Activated CD4-positive, alpha-beta T cell treated with anti-CD3 and anti-CD28 coated beads, Interleukin-10, Interleukin-2, amounts not matched to agents 100 ng/mL and 50 ng/mL, durations not matched to agents 16 hours and 8 hours (primary cell): ENCODE results near the gene SNAPC3.
"Not testable (repeated sequence)": the region's sequence is repeated elsewhere in the genome, so short reads cannot be mapped to it uniquely, and the experiment has no call there.

ENCODE experiments used
- DNase-seq: peaks from one replicate; pipeline ENCODE4 v3.0.0-alpha.2; 2020

SNAPC3 gene

GRCh38 chr9:15426019-15426418 lies 3.3 kb downstream of the SNAPC3 start:
- DNase-seq = no peak

DNA sequence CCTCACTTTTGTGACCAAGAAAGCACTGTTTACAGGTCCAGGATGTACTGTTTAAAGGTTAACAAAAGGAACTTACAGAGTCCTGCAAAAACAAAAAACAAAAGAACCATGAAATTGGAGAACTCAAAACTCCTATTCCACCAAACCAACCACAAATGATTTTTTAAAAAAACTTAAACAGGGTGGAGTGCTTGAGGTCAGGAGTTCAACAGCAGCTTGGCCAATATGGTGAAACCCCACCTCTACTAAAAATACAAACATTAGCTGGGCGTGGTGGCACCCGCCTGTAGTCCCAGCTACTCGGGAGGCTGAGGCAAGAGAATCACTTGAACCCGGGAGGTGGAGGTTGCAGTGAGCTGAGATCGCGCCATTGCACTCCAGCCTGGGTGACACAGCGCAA lies 5.0 kb downstream of the SNAPC3 start:
- not testable (repeated sequence) for DNase-seq

GRCh38 chr9:15430920-15431844 lies 8.5 kb downstream of the SNAPC3 start:
- no peak for DNase-seq

DNA sequence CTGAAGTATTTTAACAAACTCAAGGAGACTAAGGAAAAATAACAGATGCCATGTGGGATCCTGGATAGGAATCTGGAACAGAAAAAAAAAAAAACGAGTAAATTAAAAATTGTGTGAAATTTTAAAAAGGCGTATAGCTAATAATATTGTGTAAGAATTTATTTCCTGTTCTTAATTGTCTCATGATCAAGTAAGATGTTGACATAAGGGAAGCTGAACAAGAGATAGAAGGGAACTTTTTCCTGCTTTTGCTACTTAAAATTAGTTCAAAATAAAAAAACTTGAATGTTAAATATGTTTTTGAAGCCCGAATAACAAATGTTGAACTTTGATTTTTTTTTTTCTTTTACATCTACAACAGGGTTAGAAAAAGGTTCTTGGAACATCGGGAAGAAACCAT lies 10.5 kb downstream of the SNAPC3 start:
- DNase-seq = no peak

DNA sequence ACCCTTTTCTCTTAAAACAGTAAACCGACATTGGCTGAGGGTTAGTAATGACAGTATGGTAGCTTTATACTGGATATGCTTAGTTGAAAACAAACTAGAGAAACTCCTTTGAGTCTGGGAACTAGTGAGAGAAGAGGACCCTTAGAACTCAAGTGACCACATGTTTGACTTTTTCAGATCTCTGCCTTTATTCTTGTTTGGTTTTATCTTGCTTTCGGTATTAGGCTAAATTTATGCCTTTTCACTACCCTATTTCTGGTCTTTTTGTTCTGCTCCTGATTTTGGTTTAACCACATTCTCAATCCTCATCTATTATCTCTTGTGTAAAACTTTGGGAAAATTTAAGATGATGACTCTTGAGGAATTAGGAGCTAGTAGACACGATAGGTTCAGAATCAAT lies 11.0 kb downstream of the SNAPC3 start:
- no peak for DNase-seq

DNA sequence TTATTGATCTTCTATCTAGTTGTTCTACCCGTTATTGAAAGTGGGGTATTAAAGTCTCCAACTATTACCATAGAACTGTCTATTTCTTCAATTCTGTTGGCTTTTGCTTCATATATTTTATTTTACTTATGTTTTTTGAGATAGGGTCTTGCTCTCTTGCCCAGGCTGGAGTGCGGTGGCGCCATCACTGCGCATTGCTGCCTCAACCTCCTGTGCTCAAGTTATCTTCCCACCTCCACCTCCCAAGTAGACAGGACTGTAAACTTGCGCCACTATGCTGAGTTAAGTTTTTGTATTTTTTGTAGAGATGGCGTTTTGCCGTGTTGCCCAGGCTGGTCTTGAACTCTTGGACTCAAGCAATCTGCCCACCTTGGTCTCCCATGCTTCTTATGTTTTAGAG lies 16.2 kb downstream of the SNAPC3 start:
- DNase-seq = no peak

GRCh38 chr9:15441841-15442240 lies 19.2 kb downstream of the SNAPC3 start:
- not testable (repeated sequence) for DNase-seq

- DNase-seq = not testable (repeated sequence)
These were observed 19.6 kb downstream of the SNAPC3 start for GRCh38 chr9:15442264-15442663.

GRCh38 chr9:15444141-15444540 lies 21.5 kb downstream of the SNAPC3 start:
- no peak for DNase-seq

- DNase-seq = no peak
These were observed 31.3 kb downstream of the SNAPC3 start for GRCh38 chr9:15453956-15454355.

DNA sequence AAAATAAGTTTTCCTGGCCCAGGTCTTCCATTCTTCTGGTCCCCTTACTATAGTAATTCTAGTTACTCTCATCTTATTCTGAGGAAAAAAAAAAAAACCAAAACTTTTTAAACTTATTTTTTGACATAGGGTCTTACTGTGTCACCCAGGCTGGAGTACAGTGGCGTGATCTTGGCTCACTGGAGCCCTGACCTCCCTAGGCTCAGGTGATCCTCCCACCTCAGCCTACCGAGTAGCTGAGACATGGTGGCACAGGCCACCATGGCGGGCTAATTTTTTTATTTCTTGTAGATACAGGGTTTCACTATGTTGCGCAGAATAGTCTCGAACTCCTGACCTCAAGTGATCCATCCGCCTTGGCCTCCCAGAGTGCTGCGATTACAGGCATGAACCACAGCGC lies 38.4 kb downstream of the SNAPC3 start:
- no peak for DNase-seq

- DNase-seq = no peak
These were observed 38.9 kb downstream of the SNAPC3 start for GRCh38 chr9:15461601-15462000.

DNA sequence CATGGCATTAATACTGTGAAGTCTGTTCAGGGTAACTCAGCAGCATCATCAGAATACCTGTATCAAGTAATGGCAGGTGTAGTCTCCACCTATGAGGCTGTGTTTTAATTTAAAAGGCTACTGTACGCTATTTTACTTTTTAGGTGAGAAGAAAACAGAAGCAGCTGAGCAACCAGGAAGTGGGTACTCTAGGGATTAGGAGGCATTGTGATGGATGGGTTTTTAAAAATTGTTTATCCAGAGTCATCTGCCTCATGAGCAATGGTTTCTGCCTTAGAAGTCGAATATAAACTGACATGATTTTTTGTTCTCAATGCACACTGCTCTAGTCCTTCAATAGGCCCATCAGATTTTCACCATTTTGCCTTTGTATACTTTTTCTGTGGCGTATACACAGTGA lies 45.5 kb downstream of the SNAPC3 start:
- no peak for DNase-seq

GRCh38 chr9:15469406-15469805 lies 46.7 kb downstream of the SNAPC3 start:
- no peak for DNase-seq

GRCh38 chr9:15469862-15470261 lies 47.2 kb downstream of the SNAPC3 start:
- no peak for DNase-seq

GRCh38 chr9:15475923-15476536 lies 53.4 kb downstream of the SNAPC3 start:
- DNase-seq = no peak

DNA sequence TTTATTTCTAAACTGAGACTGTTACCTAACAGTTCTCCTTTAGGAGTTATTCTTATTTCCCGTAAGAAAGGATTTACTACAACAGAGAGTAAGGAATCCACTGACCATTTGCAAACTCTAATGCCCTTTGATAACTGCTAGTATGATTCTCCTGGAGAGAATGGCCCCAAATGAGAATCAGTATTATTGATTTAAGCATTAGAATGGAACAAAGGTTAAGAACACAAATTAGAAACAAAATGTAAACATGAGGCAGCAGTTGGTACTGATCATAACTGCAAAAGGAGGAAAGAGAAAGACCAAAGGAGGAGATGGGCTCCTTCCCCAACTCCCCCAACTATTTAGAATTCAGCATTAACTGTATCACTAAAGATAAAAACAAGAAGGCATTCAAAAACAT lies 57.4 kb downstream of the SNAPC3 start:
- DNase-seq = no peak

DNA sequence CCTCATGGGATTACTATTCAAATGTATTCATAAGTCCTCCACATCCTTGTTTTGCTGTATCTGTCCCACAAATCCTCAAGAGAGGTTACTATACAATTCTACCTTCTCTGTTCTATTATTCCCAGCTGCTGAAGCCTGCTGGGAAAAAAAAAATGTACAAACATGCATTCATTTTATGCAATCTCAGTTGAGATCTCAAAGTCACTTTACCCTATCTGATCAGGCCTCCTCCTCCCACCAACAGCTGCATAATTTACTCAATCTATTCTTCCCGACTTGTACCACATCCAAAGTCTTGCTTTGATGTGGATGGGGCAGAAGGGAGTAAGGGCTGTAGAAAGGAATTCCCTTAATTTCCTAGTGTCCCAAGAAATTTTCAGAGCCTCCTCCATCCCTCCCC lies 59.5 kb downstream of the SNAPC3 start:
- DNase-seq = no peak

DNA sequence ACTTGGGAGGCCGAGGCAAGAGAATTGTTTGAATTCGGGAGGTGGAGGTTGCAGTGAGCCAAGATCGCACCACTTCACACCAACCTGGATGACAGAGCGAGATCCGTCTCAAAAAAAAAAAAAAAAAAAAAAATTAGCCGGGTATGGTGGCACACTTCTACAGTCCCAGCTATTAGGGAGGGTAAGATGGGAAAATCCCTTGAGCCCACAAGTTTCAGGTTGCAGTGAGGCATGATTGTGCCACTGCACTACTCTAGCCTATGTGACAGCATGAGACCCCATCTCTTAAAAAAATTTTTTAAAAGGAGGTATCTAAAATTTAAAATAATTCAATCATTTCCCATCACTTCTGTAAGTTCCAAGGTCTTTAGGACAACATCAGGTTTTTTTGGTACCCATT lies 62.1 kb downstream of the SNAPC3 start:
- DNase-seq = no peak

GRCh38 chr9:15485836-15486666 lies 63.4 kb downstream of the SNAPC3 start:
- peak; percentile 19 for DNase-seq

- no peak for DNase-seq
These were observed 69.3 kb downstream of the SNAPC3 start for GRCh38 chr9:15491950-15492349.

- DNase-seq = no peak
These were observed 69.9 kb downstream of the SNAPC3 start for GRCh38 chr9:15492485-15493150.
